Astrocyte of the cerebellum (primary cell): ENCODE results near the gene NODAL.
A peak's percentile ranks its signal among the peaks of the same experiment; 100 is the strongest.

Experiments
- DNase-seq: peaks from one replicate; pipeline ENCODE4 v3.0.0-alpha.2; 2011; ENCODE audit warnings: low read depth
- H3K4me3 ChIP-seq: 2 replicates; pipeline ENCODE4 v1.5.1; 2011; ENCODE audit warnings: mild to moderate bottlenecking, low read depth, low read length, moderate library complexity
- CTCF ChIP-seq: IDR thresholded peaks from 2 replicates; pipeline ENCODE4 v1.5.1; 2012; ENCODE audit warnings: low read length, low read depth, moderate library complexity, mild to moderate bottlenecking; ENCODE audit errors: missing control alignments
- in situ Hi-C: cut with HindIII; loops from 2 replicates; pipeline ENCODE4 v1.10.0; 2017; ENCODE audit warnings: low sequenced_read_pairs

The NODAL gene

GRCh38 chr10:70481105-70481504, 39.6 kb upstream of the NODAL start:
- no peak overlapping the region for H3K4me3 ChIP-seq
- TF ChIP-seq CTCF = no peak
- DNase-seq = no peak
- in situ Hi-C loops = no loop called here

- no peak overlapping the region for H3K4me3 ChIP-seq
- no peak for DNase-seq
- no peak for TF ChIP-seq CTCF
- in situ Hi-C loops = no loop called here
Observed at GRCh38 chr10:70480239-70480861, 38.9 kb upstream of the NODAL start.

- no peak for DNase-seq
- H3K4me3 ChIP-seq = peak overlapping the region; percentile 54
- in situ Hi-C loops = no loop called here
- no peak for TF ChIP-seq CTCF
Observed at GRCh38 chr10:70479626-70480238, 38.3 kb upstream of the NODAL start.

- no peak for DNase-seq
- TF ChIP-seq CTCF = peak; percentile 25
- peak overlapping the region; percentile 54 for H3K4me3 ChIP-seq
- in situ Hi-C loops = no loop called here
Observed at GRCh38 chr10:70479165-70479581, 37.7 kb upstream of the NODAL start.

GRCh38 chr10:70478191-70479164, 37.0 kb upstream of the NODAL start, which contains the start of gene PALD1:
TSS of gene PALD1 (plus strand) at chr10:70478767. CDS start at chr10:70525952, 47,185 bp downstream.
- in situ Hi-C loops = no loop called here
- H3K4me3 ChIP-seq = peak within 1 kb of the TSS; percentile 54
- peak; percentile 12 for DNase-seq
- TF ChIP-seq CTCF = no peak

GRCh38 chr10:70477661-70478162, 36.2 kb upstream of the NODAL start:
- TF ChIP-seq CTCF = no peak
- peak overlapping the region; percentile 54 for H3K4me3 ChIP-seq
- in situ Hi-C loops = no loop called here
- DNase-seq = no peak
